ENCODE results near the gene UBP1. TPM values are rescaled to one million over a fixed set of nuclear protein-coding genes. Genes with fewer than 3 reads are reported as not detected.
"Not testable (repeated sequence)": the region's sequence is repeated elsewhere in the genome, so short reads cannot be mapped to it uniquely, and the experiment has no call there.

The UBP1 gene
- total RNA-seq, 4 donors from 2014 or later: 73.6 to 95.2 (median 80.6) TPM

DNA sequence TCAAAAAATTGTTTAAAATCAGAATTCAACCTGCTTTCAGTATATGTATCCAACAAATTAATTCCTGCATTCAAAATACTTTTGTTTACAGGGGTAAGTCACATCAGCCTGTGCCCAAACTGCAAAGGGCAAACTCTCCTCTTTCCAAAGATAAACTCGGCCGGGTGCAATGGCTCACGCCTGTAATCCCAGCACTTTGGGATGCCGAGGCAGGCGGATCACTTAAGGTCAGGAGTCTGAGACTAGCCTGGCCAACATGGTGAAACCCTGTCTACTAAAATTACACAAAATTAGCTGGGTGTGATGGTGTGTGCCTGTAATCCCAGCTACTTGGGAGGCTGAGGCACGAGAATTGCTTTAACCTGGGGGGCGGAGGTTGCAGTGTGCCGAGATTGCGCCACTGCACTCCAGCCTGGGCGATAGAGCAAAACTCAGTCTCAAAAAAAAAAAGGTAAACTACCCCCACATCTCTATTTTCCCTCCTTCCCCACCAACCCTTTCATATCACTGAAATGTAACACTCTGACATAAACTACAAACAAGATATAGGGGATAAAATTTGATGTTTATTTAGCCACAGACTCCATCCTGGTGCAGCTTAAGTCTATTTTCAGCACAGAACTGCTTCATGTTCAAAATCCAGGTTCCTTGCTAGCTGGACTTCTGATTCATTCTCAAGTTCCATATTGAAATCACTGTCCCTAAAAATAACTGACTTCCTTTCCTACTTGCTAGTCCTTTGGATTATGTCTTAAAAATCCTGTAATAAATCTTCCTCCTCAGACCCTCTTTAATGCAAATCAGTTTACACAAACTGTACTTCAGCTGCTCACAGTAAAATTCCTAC is 15.4 kb downstream of the UBP1 start:
- no peak for ATAC-seq
- no peak overlapping the region for H3K27ac ChIP-seq
- H3K27me3 ChIP-seq: no peaks in the 10 kb centered on the region
- WGBS, 2 donors (ENCODE audit: low coverage in 1 of 2): 90% methylated on average over 2 to 9 of the region's 10 CpGs
- TF ChIP-seq, protein P1, sequence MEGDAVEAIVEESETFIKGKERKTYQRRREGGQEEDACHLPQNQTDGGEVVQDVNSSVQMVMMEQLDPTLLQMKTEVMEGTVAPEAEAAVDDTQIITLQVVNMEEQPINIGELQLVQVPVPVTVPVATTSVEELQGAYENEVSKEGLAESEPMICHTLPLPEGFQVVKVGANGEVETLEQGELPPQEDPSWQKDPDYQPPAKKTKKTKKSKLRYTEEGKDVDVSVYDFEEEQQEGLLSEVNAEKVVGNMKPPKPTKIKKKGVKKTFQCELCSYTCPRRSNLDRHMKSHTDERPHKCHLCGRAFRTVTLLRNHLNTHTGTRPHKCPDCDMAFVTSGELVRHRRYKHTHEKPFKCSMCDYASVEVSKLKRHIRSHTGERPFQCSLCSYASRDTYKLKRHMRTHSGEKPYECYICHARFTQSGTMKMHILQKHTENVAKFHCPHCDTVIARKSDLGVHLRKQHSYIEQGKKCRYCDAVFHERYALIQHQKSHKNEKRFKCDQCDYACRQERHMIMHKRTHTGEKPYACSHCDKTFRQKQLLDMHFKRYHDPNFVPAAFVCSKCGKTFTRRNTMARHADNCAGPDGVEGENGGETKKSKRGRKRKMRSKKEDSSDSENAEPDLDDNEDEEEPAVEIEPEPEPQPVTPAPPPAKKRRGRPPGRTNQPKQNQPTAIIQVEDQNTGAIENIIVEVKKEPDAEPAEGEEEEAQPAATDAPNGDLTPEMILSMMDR (IDR thresholded peaks at IDR 0.05): no peak
- no peak for TF ChIP-seq POLR2AphosphoS5 (IDR thresholded peaks at IDR 0.05)
- no peak for TF ChIP-seq EP300 (IDR thresholded peaks at IDR 0.05)
- no peak for TF ChIP-seq POLR2A (IDR thresholded peaks at IDR 0.05)
- peaks cover 0 to 31% (median 3%) of the 10 kb centered on the region in 3 donors for H3K4me1 ChIP-seq
- no peaks in the 10 kb centered on the region for H3K9me3 ChIP-seq
- H3K4me3 ChIP-seq: no peak overlapping the region
- H3K36me3 ChIP-seq: peaks cover 0 to 33% of the 10 kb centered on the region in 2 donors

DNA sequence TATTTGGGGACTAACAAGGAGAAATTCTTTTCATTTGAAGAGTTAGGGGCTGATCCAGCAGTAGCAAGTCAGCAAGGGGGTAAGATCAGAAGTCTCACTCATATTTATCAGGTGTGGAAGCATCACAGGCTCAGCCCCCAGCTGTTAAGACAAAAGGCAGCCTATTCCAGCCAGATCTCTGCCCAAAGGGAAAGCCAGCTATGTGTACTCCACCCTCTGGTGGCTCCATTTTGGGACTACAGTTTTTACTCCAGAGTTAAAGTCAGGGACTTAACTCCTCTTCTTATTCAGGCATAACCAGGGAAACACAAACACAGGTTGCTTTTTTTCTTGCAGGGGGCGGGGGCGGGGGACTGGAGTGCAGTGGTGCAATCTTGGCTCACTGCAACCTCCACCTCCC is 19.2 kb downstream of the UBP1 start:
- WGBS, 2 donors (ENCODE audit: low coverage in 1 of 2): no CpG with 5 or more reads among the region's 2 CpGs
- Histone ChIP-seq H3K4me3 (no peak overlapping the region), H3K4me1 (no peaks in the 10 kb centered on the region), H3K27me3 (no peaks in the 10 kb centered on the region), H3K36me3 (peaks cover 0 to 60% of the 10 kb centered on the region in 2 donors), H3K27ac (no peak overlapping the region), H3K9me3 (no peaks in the 10 kb centered on the region)
- ATAC-seq: no peak
- TF ChIP-seq, protein P1 (IDR thresholded peaks at IDR 0.05): no peak
- no peak for TF ChIP-seq POLR2A (IDR thresholded peaks at IDR 0.05)
- no peak for TF ChIP-seq EP300 (IDR thresholded peaks at IDR 0.05)
- TF ChIP-seq POLR2AphosphoS5 (IDR thresholded peaks at IDR 0.05): no peak

DNA sequence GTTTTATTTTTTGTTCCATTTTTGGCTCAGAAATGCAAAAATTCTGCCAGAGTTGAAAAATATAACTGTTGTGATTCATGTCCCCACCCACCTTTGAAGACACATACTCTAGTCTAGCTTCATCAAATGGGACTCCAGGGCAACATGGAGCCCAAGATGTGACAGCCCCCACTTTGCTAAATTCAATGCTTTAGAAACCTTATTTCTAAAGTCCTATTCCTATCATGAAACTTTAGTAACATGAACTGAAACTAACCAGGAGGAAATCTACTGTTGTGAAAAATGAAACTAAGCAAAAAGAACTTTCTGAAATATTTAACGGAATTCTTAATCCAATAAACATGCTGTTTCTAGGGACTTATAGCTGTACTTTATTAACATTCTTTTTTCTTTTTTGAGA is 20.3 kb downstream of the UBP1 start:
- no peaks in the 10 kb centered on the region for H3K9me3 ChIP-seq
- 93 to 100% methylated on average over 1 of the region's 1 CpG for WGBS, 2 donors (ENCODE audit: low coverage in 1 of 2)
- no peak for ATAC-seq
- no peak overlapping the region for H3K4me3 ChIP-seq
- H3K4me1 ChIP-seq: peaks cover 0 to 4% (median 0%) of the 10 kb centered on the region in 3 donors
- H3K27me3 ChIP-seq: no peaks in the 10 kb centered on the region
- peaks cover 0 to 65% of the 10 kb centered on the region in 2 donors for H3K36me3 ChIP-seq
- no peak overlapping the region for H3K27ac ChIP-seq
- no peak for TF ChIP-seq POLR2A (IDR thresholded peaks at IDR 0.05)
- TF ChIP-seq POLR2AphosphoS5 (IDR thresholded peaks at IDR 0.05): no peak
- no peak for TF ChIP-seq EP300 (IDR thresholded peaks at IDR 0.05)
- TF ChIP-seq, protein P1 (IDR thresholded peaks at IDR 0.05): no peak

DNA sequence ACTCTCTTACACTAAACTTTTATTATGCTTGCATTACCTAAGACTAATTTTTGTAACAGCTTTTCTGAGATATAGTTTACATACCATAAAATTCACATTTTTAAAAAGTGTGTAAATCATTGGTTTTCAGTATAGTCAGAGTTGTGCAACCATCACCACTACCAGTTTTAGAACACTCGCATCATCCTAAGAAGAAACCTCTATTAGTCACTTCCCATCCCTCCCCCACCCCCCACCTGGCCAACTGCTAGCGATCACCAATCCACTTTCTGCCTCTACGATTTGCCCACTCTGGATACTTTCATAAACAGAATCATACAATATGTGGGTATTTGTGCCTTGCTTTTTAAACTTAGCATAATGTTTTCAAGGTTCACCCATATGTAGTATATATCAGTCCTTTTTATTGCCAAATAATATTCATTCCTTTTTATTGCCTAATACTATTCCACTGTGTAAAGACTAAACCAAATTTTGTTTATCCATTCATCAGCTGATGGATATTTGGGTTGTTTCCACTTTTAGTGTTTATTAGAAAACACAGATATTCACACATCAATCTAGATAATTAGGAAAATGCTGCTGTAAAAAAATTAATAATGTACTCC is 23.0 kb downstream of the UBP1 start:
- Histone ChIP-seq H3K4me1 (peaks cover 0 to 8% (median 0%) of the 10 kb centered on the region in 3 donors), H3K27ac (no peak overlapping the region), H3K9me3 (no peaks in the 10 kb centered on the region), H3K27me3 (no peaks in the 10 kb centered on the region), H3K36me3 (peaks cover 0 to 73% of the 10 kb centered on the region in 2 donors), H3K4me3 (no peak overlapping the region)
- no peak for ATAC-seq
- WGBS, 2 donors (ENCODE audit: low coverage in 1 of 2): 67 to 85% methylated on average over 3 of the region's 3 CpGs
- TF ChIP-seq, protein P1 (IDR thresholded peaks at IDR 0.05): no peak
- TF ChIP-seq POLR2AphosphoS5 (IDR thresholded peaks at IDR 0.05): no peak
- no peak for TF ChIP-seq EP300 (IDR thresholded peaks at IDR 0.05)
- TF ChIP-seq POLR2A (IDR thresholded peaks at IDR 0.05): no peak

DNA sequence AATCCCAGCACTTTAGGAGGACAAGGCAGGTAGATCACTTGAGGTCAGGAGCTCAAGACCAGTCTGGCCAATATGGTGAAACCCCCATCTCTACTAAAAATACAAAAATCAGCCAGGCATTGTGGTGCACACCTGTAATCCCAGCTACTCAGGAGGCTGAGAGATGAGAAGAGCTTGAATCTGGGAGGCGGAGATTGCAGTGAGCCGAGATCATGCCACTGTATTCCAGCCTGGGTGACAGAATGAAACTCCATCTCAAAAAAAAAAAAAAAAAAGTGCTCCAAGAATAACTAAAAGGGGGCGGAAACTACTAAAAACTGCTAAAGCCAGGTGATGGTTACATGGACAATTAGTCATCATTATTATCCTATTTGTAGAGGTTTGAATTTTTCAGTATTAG is 29.4 kb downstream of the UBP1 start:
- not testable (repeated sequence) for H3K9me3 ChIP-seq, ATAC-seq, H3K4me3 ChIP-seq, H3K27ac ChIP-seq, H3K4me1 ChIP-seq, H3K27me3 ChIP-seq
- H3K36me3 ChIP-seq: peaks cover 0 to 87% of the 10 kb centered on the region in 2 donors
- 96 to 100% methylated on average over 3 of the region's 3 CpGs for WGBS, 2 donors (ENCODE audit: low coverage in 1 of 2)

Data from gastroesophageal sphincter (tissue), 4 donors.